ENCODE measurements around the gene EVL. TPM values are rescaled to one million over a fixed set of nuclear protein-coding genes. Genes with fewer than 3 reads are reported as not detected.

Gene EVL
- total RNA-seq, 1 donor: 14.4 TPM

GRCh38 chr14:100159094-100159864 is 94.1 kb downstream of the EVL start, which contains the start of gene DEGS2:
Gene DEGS2, minus strand, starts transcription at chr14:100159645. Its CDS starts 58 bp downstream, at chr14:100159587.
- no peak for TF ChIP-seq CTCF (IDR thresholded peaks at IDR 0.05; ENCODE audit: insufficient read depth, low read length)
- no peak within 1 kb of the TSS for H3K4me3 ChIP-seq (ENCODE audit: low read depth, low read length)
- DNase-seq (ENCODE audit: low read depth): no peak

- no peak overlapping the region for H3K4me3 ChIP-seq (ENCODE audit: low read depth, low read length)
- TF ChIP-seq CTCF (IDR thresholded peaks at IDR 0.05; ENCODE audit: insufficient read depth, low read length): no peak
- DNase-seq (ENCODE audit: low read depth): no peak
These were observed 94.8 kb downstream of the EVL start for GRCh38 chr14:100159865-100160533.

GRCh38 chr14:100160534-100160916 is 95.3 kb downstream of the EVL start:
- DNase-seq (ENCODE audit: low read depth): no peak
- no peak for TF ChIP-seq CTCF (IDR thresholded peaks at IDR 0.05; ENCODE audit: insufficient read depth, low read length)

GRCh38 chr14:100165376-100165775 is 100.2 kb downstream of the EVL start:
- DNase-seq (ENCODE audit: low read depth): no peak
- H3K4me3 ChIP-seq (ENCODE audit: low read depth, low read length): no peak overlapping the region
- no peak for TF ChIP-seq CTCF (IDR thresholded peaks at IDR 0.05; ENCODE audit: insufficient read depth, low read length)

More at GRCh38 chr14:100160534-100160916, 95.3 kb downstream of the EVL start:
- no peak overlapping the region for H3K4me3 ChIP-seq (ENCODE audit: low read depth, low read length)

- no peak overlapping the region for H3K4me3 ChIP-seq (ENCODE audit: low read depth, low read length)
- no peak for TF ChIP-seq CTCF (IDR thresholded peaks at IDR 0.05; ENCODE audit: insufficient read depth, low read length)
- DNase-seq (ENCODE audit: low read depth): no peak
These were observed 100.7 kb downstream of the EVL start for GRCh38 chr14:100165831-100166440.

- no peak for DNase-seq (ENCODE audit: low read depth)
- TF ChIP-seq CTCF (IDR thresholded peaks at IDR 0.05; ENCODE audit: insufficient read depth, low read length): no peak
These were observed 103.3 kb downstream of the EVL start for GRCh38 chr14:100168506-100168905.

More at GRCh38 chr14:100168506-100168905, 103.3 kb downstream of the EVL start:
- H3K4me3 ChIP-seq (ENCODE audit: low read depth, low read length): no peak overlapping the region
